GM20000 (cell line): ENCODE results near the gene COX5A.
A peak's percentile ranks its signal among the peaks of the same experiment; 100 is the strongest.
"Not testable (repeated sequence)": the region's sequence is repeated elsewhere in the genome, so short reads cannot be mapped to it uniquely, and the experiment has no call there.

Source experiments
- DNase-seq: peaks from one replicate; pipeline ENCODE4 v3.0.0; 2012; ENCODE audit warnings: low spot score
- TF ChIP-seq, protein P1 (sequence below): IDR thresholded peaks from 2 replicates; pipeline ENCODE4 v1.5.1; 2012; ENCODE audit warnings: mild to moderate bottlenecking, control low read depth; ENCODE audit errors: extremely low read depth, missing control alignments

The COX5A gene

GRCh38 chr15:74891469-74891868 is 46.4 kb downstream of the COX5A start:
- TF ChIP-seq, protein P1, sequence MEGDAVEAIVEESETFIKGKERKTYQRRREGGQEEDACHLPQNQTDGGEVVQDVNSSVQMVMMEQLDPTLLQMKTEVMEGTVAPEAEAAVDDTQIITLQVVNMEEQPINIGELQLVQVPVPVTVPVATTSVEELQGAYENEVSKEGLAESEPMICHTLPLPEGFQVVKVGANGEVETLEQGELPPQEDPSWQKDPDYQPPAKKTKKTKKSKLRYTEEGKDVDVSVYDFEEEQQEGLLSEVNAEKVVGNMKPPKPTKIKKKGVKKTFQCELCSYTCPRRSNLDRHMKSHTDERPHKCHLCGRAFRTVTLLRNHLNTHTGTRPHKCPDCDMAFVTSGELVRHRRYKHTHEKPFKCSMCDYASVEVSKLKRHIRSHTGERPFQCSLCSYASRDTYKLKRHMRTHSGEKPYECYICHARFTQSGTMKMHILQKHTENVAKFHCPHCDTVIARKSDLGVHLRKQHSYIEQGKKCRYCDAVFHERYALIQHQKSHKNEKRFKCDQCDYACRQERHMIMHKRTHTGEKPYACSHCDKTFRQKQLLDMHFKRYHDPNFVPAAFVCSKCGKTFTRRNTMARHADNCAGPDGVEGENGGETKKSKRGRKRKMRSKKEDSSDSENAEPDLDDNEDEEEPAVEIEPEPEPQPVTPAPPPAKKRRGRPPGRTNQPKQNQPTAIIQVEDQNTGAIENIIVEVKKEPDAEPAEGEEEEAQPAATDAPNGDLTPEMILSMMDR, result no peak
- DNase-seq, result no peak

DNA sequence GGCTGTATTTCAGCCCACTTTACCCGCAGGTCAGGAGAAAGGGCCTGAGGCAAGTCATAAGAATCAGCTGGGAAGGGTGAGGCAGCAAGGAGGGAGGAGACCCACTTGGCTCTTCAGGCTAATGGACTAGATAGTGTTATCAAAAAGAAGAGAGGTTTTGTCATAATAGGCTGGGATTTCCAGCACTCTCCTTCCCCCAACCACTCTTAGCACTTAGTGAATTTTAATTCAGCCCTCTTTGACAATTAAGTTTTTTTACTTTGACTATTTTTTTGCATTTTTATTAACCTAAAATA is 47.3 kb downstream of the COX5A start:
- DNase-seq, result no peak
- TF ChIP-seq, protein P1, result no peak

DNA sequence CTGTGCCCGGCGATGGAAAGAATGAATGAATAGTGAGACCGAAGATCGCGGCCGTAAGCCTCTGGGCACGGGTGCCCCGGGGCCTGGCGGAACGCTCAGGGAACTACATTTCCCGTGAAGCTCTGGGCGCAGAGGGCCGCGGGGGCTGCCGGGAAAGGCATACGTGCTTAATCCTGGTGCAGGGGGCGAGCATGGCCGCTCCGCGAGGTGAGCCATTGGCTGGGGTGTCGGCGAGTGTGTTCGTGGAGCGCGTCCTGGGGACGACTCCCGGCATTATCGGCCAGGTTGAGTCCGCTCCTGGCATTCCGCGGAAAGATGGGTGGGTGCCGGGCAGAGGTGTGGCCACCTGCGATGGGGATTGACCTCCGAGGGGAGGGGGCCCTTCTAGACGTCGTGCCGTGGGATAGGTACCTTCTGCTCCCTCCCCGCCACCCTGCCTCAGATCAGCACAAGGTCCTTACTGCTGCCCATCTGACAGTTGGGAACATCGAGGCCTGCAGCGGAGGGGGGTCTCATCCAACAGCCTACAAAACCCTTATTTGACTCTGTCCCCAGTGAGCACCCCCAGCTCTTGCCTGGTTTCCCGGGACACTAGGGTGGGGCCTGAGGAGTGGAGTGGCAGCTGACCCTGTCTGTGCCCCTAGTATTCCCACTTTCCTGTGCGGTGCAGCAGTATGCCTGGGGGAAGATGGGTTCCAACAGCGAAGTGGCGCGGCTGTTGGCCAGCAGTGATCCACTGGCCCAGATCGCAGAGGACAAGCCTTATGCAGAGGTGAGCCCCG is 47.8 kb downstream of the COX5A start, which contains the start of gene MPI:
Gene MPI, plus strand, starts transcription at position 160 of the 782 bp plus-strand sequence. Its CDS starts 32 bp downstream, at position 192.
- peak; percentile 95 for DNase-seq
- TF ChIP-seq, protein P1, result no peak

GRCh38 chr15:74889390-74889882 is 48.4 kb downstream of the COX5A start:
- DNase-seq, result no peak
- TF ChIP-seq, protein P1, result no peak

GRCh38 chr15:74888716-74889115 is 49.2 kb downstream of the COX5A start:
- TF ChIP-seq, protein P1, result no peak
- no peak for DNase-seq

DNA sequence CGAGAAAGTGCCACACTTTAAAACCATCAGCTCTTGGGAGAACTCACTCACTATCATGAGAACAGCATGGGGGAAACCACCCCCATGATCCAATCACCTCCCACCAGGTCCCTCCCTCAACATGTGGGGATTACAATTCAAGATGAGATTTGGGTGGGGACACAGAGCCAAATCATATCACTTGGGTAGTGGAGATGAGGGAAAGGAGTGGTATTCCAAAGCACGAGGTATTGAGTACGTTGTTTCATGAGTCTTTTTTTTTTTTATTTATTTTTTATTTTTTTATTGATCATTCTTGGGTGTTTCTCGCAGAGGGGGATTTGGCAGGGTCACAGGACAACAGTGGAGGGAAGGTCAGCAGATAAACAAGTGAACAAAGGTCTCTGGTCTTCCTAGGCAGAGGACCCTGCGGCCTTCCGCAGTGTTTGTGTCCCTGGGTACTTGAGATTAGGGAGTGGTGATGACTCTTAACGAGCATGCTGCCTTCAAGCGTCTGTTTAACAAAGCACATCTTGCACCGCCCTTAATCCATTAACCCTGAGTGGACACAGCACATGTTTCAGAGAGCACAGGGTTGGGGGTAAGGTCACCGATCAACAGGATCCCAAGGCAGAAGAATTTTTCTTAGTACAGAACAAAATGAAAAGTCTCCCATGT is 50.2 kb downstream of the COX5A start:
- not testable (repeated sequence) for DNase-seq

DNA sequence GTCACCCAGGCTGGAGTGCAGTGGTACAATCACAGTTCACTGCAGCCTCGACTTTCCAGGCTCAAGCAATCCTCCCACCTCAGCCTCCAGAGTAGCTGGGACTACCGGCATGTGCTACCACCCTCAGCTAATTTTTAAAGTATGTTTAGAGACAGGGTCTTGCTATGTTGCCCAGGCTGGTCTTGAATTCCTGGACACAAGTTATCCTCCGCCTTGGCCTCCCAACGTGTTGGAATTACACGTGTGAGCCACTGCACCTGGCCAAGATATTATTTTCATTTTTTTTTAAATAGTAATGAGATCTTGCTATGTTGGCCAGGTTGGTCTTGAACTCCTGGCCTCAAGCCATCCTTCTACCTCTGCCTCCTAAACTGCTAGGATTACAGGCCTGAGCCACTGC is 52.4 kb downstream of the COX5A start:
- TF ChIP-seq, protein P1, result no peak
- DNase-seq, result no peak
